ENCODE results near the gene GNG13.
"Not testable (repeated sequence)": the region's sequence is repeated elsewhere in the genome, so short reads cannot be mapped to it uniquely, and the experiment has no call there.

GNG13 gene

GRCh38 chr16:820748-821147 is 20.2 kb upstream of the GNG13 start:
- Histone ChIP-seq H3K36me3 (ENCODE audit: insufficient read depth, low read length) (no peaks in the 10 kb centered on the region), H3K27me3 (ENCODE audit: insufficient read depth, low read length) (peaks cover 15% of the 10 kb centered on the region; the same call in 1 of the 2 replicates), H3K4me1 (ENCODE audit: insufficient read depth, low read length) (no peaks in the 10 kb centered on the region), H3K9ac (ENCODE audit: low read depth, low read length) (no peak overlapping the region), H3K9me3 (ENCODE audit: insufficient read depth, low read depth, low read length) (no peaks in the 10 kb centered on the region), H3K4me3 (ENCODE audit: low read length) (no peak overlapping the region), H3K27ac (ENCODE audit: low read depth, low read length) (peak overlapping the region; percentile 63; the same call in 1 of the 2 replicates)
- 61% methylated on average over 12 of the region's 12 CpGs for WGBS

- WGBS: 92% methylated on average over 10 of the region's 10 CpGs
- H3K27ac ChIP-seq (ENCODE audit: low read depth, low read length); H3K9me3 ChIP-seq (ENCODE audit: insufficient read depth, low read depth, low read length); H3K4me3 ChIP-seq (ENCODE audit: low read length); H3K9ac ChIP-seq (ENCODE audit: low read depth, low read length); H3K36me3 ChIP-seq (ENCODE audit: insufficient read depth, low read length); H3K4me1 ChIP-seq (ENCODE audit: insufficient read depth, low read length): not testable (repeated sequence)
- peaks cover 15% of the 10 kb centered on the region; the same call in 1 of the 2 replicates for H3K27me3 ChIP-seq (ENCODE audit: insufficient read depth, low read length)
These were observed 19.5 kb upstream of the GNG13 start for GRCh38 chr16:820044-820408.

GRCh38 chr16:819336-820043 is 19.0 kb upstream of the GNG13 start:
- Histone ChIP-seq H3K27ac (ENCODE audit: low read depth, low read length) (no peak overlapping the region), H3K4me1 (ENCODE audit: insufficient read depth, low read length) (no peaks in the 10 kb centered on the region), H3K4me3 (ENCODE audit: low read length) (no peak overlapping the region), H3K9ac (ENCODE audit: low read depth, low read length) (no peak overlapping the region), H3K27me3 (ENCODE audit: insufficient read depth, low read length) (peaks cover 15% of the 10 kb centered on the region; the same call in 1 of the 2 replicates), H3K9me3 (ENCODE audit: insufficient read depth, low read depth, low read length) (no peaks in the 10 kb centered on the region), H3K36me3 (ENCODE audit: insufficient read depth, low read length) (no peaks in the 10 kb centered on the region)
- 93% methylated on average over 23 of the region's 23 CpGs for WGBS

- H3K9me3 ChIP-seq (ENCODE audit: insufficient read depth, low read depth, low read length): no peaks in the 10 kb centered on the region
- H3K9ac ChIP-seq (ENCODE audit: low read depth, low read length): no peak overlapping the region
- no peak overlapping the region for H3K27ac ChIP-seq (ENCODE audit: low read depth, low read length)
- H3K27me3 ChIP-seq (ENCODE audit: insufficient read depth, low read length): peaks cover 15% of the 10 kb centered on the region; the same call in 1 of the 2 replicates
- no peaks in the 10 kb centered on the region for H3K36me3 ChIP-seq (ENCODE audit: insufficient read depth, low read length)
- H3K4me1 ChIP-seq (ENCODE audit: insufficient read depth, low read length): peaks cover 4% of the 10 kb centered on the region; the same call in 1 of the 2 replicates
- no peak overlapping the region for H3K4me3 ChIP-seq (ENCODE audit: low read length)
- 88% methylated on average over 2 of the region's 2 CpGs for WGBS
These were observed 18.1 kb upstream of the GNG13 start for GRCh38 chr16:818592-818991.

- no peak overlapping the region for H3K9ac ChIP-seq (ENCODE audit: low read depth, low read length)
- no peak overlapping the region for H3K4me3 ChIP-seq (ENCODE audit: low read length)
- H3K4me1 ChIP-seq (ENCODE audit: insufficient read depth, low read length): peaks cover 4% of the 10 kb centered on the region; the same call in 1 of the 2 replicates
- no peak overlapping the region for H3K27ac ChIP-seq (ENCODE audit: low read depth, low read length)
- H3K36me3 ChIP-seq (ENCODE audit: insufficient read depth, low read length): no peaks in the 10 kb centered on the region
- 93% methylated on average over 8 of the region's 8 CpGs for WGBS
- H3K27me3 ChIP-seq (ENCODE audit: insufficient read depth, low read length): peaks cover 19% of the 10 kb centered on the region
- H3K9me3 ChIP-seq (ENCODE audit: insufficient read depth, low read depth, low read length): no peaks in the 10 kb centered on the region
These were observed 17.6 kb upstream of the GNG13 start for GRCh38 chr16:818132-818531.

GRCh38 chr16:817001-817906 is 16.7 kb upstream of the GNG13 start:
- WGBS: 95% methylated on average over 71 of the region's 71 CpGs
- H3K9me3 ChIP-seq (ENCODE audit: insufficient read depth, low read depth, low read length): no peaks in the 10 kb centered on the region
- H3K27me3 ChIP-seq (ENCODE audit: insufficient read depth, low read length): peaks cover 23% of the 10 kb centered on the region
- H3K9ac ChIP-seq (ENCODE audit: low read depth, low read length): no peak overlapping the region
- no peak overlapping the region for H3K4me3 ChIP-seq (ENCODE audit: low read length)
- H3K4me1 ChIP-seq (ENCODE audit: insufficient read depth, low read length): peaks cover 4% of the 10 kb centered on the region; the same call in 1 of the 2 replicates
- no peak overlapping the region for H3K27ac ChIP-seq (ENCODE audit: low read depth, low read length)
- H3K36me3 ChIP-seq (ENCODE audit: insufficient read depth, low read length): no peaks in the 10 kb centered on the region

- H3K27me3 ChIP-seq (ENCODE audit: insufficient read depth, low read length): peaks cover 22% of the 10 kb centered on the region
- no peaks in the 10 kb centered on the region for H3K36me3 ChIP-seq (ENCODE audit: insufficient read depth, low read length)
- peaks cover 4% of the 10 kb centered on the region; the same call in 1 of the 2 replicates for H3K4me1 ChIP-seq (ENCODE audit: insufficient read depth, low read length)
- H3K4me3 ChIP-seq (ENCODE audit: low read length): no peak overlapping the region
- no peak overlapping the region for H3K27ac ChIP-seq (ENCODE audit: low read depth, low read length)
- no peaks in the 10 kb centered on the region for H3K9me3 ChIP-seq (ENCODE audit: insufficient read depth, low read depth, low read length)
- 96% methylated on average over 15 of the region's 15 CpGs for WGBS
- H3K9ac ChIP-seq (ENCODE audit: low read depth, low read length): no peak overlapping the region
These were observed 15.3 kb upstream of the GNG13 start for GRCh38 chr16:815861-816260.

GRCh38 chr16:814974-815373 is 14.4 kb upstream of the GNG13 start:
- Histone ChIP-seq H3K4me3 (ENCODE audit: low read length) (no peak overlapping the region), H3K27me3 (ENCODE audit: insufficient read depth, low read length) (peaks cover 22% of the 10 kb centered on the region), H3K9me3 (ENCODE audit: insufficient read depth, low read depth, low read length) (no peaks in the 10 kb centered on the region), H3K27ac (ENCODE audit: low read depth, low read length) (no peak overlapping the region), H3K36me3 (ENCODE audit: insufficient read depth, low read length) (no peaks in the 10 kb centered on the region), H3K9ac (ENCODE audit: low read depth, low read length) (no peak overlapping the region), H3K4me1 (ENCODE audit: insufficient read depth, low read length) (peaks cover 4% of the 10 kb centered on the region; the same call in 1 of the 2 replicates)
- 91% methylated on average over 9 of the region's 9 CpGs for WGBS

GRCh38 chr16:813916-814412 is 13.4 kb upstream of the GNG13 start:
- WGBS: 66% methylated on average over 22 of the region's 22 CpGs
- H3K9me3 ChIP-seq (ENCODE audit: insufficient read depth, low read depth, low read length): no peaks in the 10 kb centered on the region
- H3K27me3 ChIP-seq (ENCODE audit: insufficient read depth, low read length): peaks cover 18% of the 10 kb centered on the region
- H3K36me3 ChIP-seq (ENCODE audit: insufficient read depth, low read length): no peaks in the 10 kb centered on the region
- H3K4me3 ChIP-seq (ENCODE audit: low read length): no peak overlapping the region
- no peak overlapping the region for H3K27ac ChIP-seq (ENCODE audit: low read depth, low read length)
- H3K9ac ChIP-seq (ENCODE audit: low read depth, low read length): no peak overlapping the region
- peaks cover 4% of the 10 kb centered on the region; the same call in 1 of the 2 replicates for H3K4me1 ChIP-seq (ENCODE audit: insufficient read depth, low read length)

- Histone ChIP-seq H3K9me3 (ENCODE audit: insufficient read depth, low read depth, low read length) (no peaks in the 10 kb centered on the region), H3K4me3 (ENCODE audit: low read length) (peak overlapping the region; percentile 48), H3K4me1 (ENCODE audit: insufficient read depth, low read length) (peaks cover 4% of the 10 kb centered on the region; the same call in 1 of the 2 replicates), H3K27ac (ENCODE audit: low read depth, low read length) (no peak overlapping the region), H3K27me3 (ENCODE audit: insufficient read depth, low read length) (peaks cover 18% of the 10 kb centered on the region), H3K9ac (ENCODE audit: low read depth, low read length) (no peak overlapping the region), H3K36me3 (ENCODE audit: insufficient read depth, low read length) (no peaks in the 10 kb centered on the region)
- 19% methylated on average over 67 of the region's 67 CpGs for WGBS
These were observed 12.8 kb upstream of the GNG13 start for GRCh38 chr16:813204-813915.

Data from HUES64 (cell line).